SU-DHL-6 (cell line): Measurements from ENCODE around the gene ACTR5.
A peak's percentile ranks its signal among the peaks of the same experiment; 100 is the strongest.

Experiments used
- H2AFZ ChIP-seq: fragments of 200-600 bp; sonication (generic); 2 replicates; pipeline ENCODE4 v1.6.1; 2014; ENCODE audit warnings: low read depth, mild to moderate bottlenecking, moderate library complexity, mixed read lengths, antibody characterized with exemption, low read length; ENCODE audit not compliant: severe bottlenecking
- H3F3A ChIP-seq: fragments of 200-600 bp; shearing (Covaris generic); 2 replicates; pipeline ENCODE4 v1.6.0; 2016; ENCODE audit warnings: antibody characterized with exemption, mild to moderate bottlenecking; ENCODE audit not compliant: insufficient read depth
- H3K27ac ChIP-seq: fragments of 200-600 bp; sonication (generic); 2 replicates; pipeline ENCODE4 v1.5.1; 2016; ENCODE audit warnings: low read depth, mild to moderate bottlenecking, low read length, moderate library complexity, mixed read lengths
- H3K27me3 ChIP-seq: fragments of 200-600 bp; sonication (generic), shearing (Covaris generic); 2 replicates; pipeline ENCODE4 v1.6.0; 2014; ENCODE audit warnings: mild to moderate bottlenecking, low read length
- H3K36me3 ChIP-seq: fragments of 200-600 bp; sonication (generic); 2 replicates; pipeline ENCODE4 v1.6.1; 2014; ENCODE audit warnings: mild to moderate bottlenecking, low read length, mixed read lengths
- H3K4me2 ChIP-seq: fragments of 300-600, 200-600 bp; shearing (Covaris generic), sonication (generic); 2 replicates; pipeline ENCODE4 v1.6.0; 2014; ENCODE audit warnings: low read length, low read depth, mild to moderate bottlenecking; ENCODE audit not compliant: poor library complexity, severe bottlenecking
- H3K4me3 ChIP-seq: fragments of 200-600 bp; sonication (generic); 2 replicates; pipeline ENCODE4 v1.5.1; 2014; ENCODE audit warnings: antibody characterized with exemption, low read length, mild to moderate bottlenecking, mixed read lengths; ENCODE audit not compliant: insufficient read depth, poor library complexity, severe bottlenecking
- H3K79me2 ChIP-seq: fragments of 200-600 bp; sonication (generic); 2 replicates; pipeline ENCODE4 v1.6.1; 2014; ENCODE audit warnings: mild to moderate bottlenecking, low read length, moderate library complexity; ENCODE audit not compliant: insufficient read depth
- H3K9ac ChIP-seq: fragments of 200-600 bp; sonication (generic); 2 replicates; pipeline ENCODE4 v1.7.0; 2014; ENCODE audit warnings: mild to moderate bottlenecking, low read length
- H3K9me2 ChIP-seq: fragments of 200-600 bp; sonication (generic); replicated peaks from 2 replicates; pipeline ENCODE4 v1.6.1; 2014; ENCODE audit warnings: low read length; ENCODE audit not compliant: insufficient read depth
- H3K9me3 ChIP-seq: fragments of 200-600 bp; sonication (generic); 2 replicates; pipeline ENCODE4 v1.6.1; 2014; ENCODE audit warnings: low read length, mixed read lengths; ENCODE audit not compliant: insufficient read depth
- H4K20me1 ChIP-seq: fragments of 200-600 bp; sonication (generic); 2 replicates; pipeline ENCODE4 v1.6.1; 2014; ENCODE audit warnings: low read depth, mild to moderate bottlenecking, antibody characterized with exemption, low read length, moderate library complexity, mixed read lengths
- EZH2phosphoT487 ChIP-seq: fragments of 200-600 bp; sonication (generic), shearing (Covaris generic); conservative IDR thresholded peaks from 2 replicates; pipeline ENCODE4 v1.6.1; 2018; ENCODE audit warnings: mild to moderate bottlenecking, antibody characterized with exemption, low read length, moderate library complexity, mixed read lengths
- TF ChIP-seq, protein P1 (sequence below): fragments of 200-600 bp; sonication (generic); IDR thresholded peaks from one replicate; pipeline ENCODE4 v1.5.1; 2017; ENCODE audit warnings: antibody characterized with exemption, mild to moderate bottlenecking, low read length, moderate library complexity; ENCODE audit not compliant: insufficient read depth, poor library complexity, severe bottlenecking

Gene ACTR5

DNA sequence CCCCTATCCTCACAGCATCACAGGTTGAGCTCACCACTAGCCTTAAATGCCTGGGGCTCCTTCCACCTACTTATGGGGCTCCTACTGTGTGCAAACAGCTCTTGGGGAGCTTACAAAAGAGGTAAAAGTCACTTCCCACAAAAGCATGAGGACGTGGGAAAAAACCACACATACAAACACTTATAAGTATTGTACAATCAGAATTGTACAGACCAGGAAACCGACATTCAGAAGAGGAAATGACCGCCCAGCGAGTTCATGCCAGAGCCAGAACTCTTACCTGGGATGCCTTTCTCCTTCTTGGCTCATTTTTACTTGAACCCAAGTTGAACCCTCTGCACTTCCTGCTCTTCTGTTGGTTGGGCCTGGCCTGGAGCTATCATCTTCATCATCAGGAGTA, 50.9 kb downstream of the ACTR5 start:
- no peaks in the 10 kb centered on the region for H4K20me1 ChIP-seq
- H3K9me3 ChIP-seq = no peaks in the 10 kb centered on the region
- H3K36me3 ChIP-seq = no peaks in the 10 kb centered on the region
- TF ChIP-seq, protein P1, sequence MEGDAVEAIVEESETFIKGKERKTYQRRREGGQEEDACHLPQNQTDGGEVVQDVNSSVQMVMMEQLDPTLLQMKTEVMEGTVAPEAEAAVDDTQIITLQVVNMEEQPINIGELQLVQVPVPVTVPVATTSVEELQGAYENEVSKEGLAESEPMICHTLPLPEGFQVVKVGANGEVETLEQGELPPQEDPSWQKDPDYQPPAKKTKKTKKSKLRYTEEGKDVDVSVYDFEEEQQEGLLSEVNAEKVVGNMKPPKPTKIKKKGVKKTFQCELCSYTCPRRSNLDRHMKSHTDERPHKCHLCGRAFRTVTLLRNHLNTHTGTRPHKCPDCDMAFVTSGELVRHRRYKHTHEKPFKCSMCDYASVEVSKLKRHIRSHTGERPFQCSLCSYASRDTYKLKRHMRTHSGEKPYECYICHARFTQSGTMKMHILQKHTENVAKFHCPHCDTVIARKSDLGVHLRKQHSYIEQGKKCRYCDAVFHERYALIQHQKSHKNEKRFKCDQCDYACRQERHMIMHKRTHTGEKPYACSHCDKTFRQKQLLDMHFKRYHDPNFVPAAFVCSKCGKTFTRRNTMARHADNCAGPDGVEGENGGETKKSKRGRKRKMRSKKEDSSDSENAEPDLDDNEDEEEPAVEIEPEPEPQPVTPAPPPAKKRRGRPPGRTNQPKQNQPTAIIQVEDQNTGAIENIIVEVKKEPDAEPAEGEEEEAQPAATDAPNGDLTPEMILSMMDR = no peak
- TF ChIP-seq EZH2phosphoT487 = no peak
- no peak overlapping the region for H3K27ac ChIP-seq
- H3K4me3 ChIP-seq = no peak overlapping the region
- H3K9me2 ChIP-seq = no peaks in the 10 kb centered on the region
- H3F3A ChIP-seq = peaks cover 14% of the 10 kb centered on the region
- no peaks in the 10 kb centered on the region for H3K79me2 ChIP-seq
- H3K4me2 ChIP-seq = no peak overlapping the region
- H3K9ac ChIP-seq = no peak overlapping the region
- H2AFZ ChIP-seq = no peak overlapping the region
- H3K27me3 ChIP-seq = no peaks in the 10 kb centered on the region

DNA sequence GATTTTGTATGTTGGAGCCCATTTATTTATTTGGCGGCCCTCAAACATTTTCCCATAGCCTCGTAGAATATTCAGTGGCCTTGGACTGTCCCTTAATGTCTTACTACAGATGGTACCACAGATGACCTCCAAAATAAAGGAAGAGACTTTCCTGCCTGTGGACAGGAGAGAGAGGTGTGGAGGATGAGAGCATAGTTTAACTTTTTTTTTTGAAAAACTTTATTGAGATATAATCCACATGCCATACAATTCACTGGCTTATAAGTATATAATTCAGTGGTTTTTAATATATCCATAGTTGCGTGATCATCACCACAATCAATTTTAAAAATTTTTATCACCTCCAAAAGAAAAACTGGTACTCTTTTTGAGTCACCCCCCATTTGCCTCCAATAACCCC, 52.6 kb downstream of the ACTR5 start:
- H3K4me2 ChIP-seq = no peak overlapping the region

DNA sequence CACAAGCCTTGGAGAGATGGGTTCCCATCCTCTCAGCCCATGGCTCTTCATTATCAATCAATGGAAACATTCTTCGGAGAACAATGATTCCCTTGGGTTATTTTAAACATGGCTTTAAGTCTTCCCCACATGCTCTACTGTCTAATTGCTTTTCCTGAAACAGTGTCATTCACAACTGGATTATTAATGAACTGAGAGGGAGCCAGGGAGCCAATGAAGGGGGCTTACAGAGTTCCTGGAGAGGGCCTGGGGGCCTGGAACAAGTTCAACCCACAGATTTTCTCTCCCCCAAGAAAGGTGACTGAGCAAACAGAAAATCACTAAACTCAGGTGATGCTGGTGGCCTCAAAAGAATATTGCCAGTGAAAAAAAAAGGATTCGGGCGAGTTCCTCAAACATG, 56.0 kb downstream of the ACTR5 start:
- Histone ChIP-seq H2AFZ (no peak overlapping the region), H3K9me2 (no peaks in the 10 kb centered on the region), H3K79me2 (peaks cover 37% of the 10 kb centered on the region), H3K9ac (peak overlapping the region; percentile 94), H3K27me3 (no peaks in the 10 kb centered on the region), H3K36me3 (no peaks in the 10 kb centered on the region), H3K4me3 (no peak overlapping the region), H4K20me1 (no peaks in the 10 kb centered on the region; the same call in 1 of the 2 replicates), H3K4me2 (peak overlapping the region; percentile 88), H3F3A (peaks cover 25% of the 10 kb centered on the region), H3K9me3 (no peaks in the 10 kb centered on the region), H3K27ac (peak overlapping the region; percentile 85)
- TF ChIP-seq, protein P1 = no peak
- no peak for TF ChIP-seq EZH2phosphoT487

More for the DNA sequence above, 52.6 kb downstream of the ACTR5 start:
- H3K79me2 ChIP-seq = peaks cover 3% of the 10 kb centered on the region
- no peak overlapping the region for H3K9ac ChIP-seq
- H4K20me1 ChIP-seq = no peaks in the 10 kb centered on the region
- H3K27ac ChIP-seq = no peak overlapping the region
- no peaks in the 10 kb centered on the region for H3K9me3 ChIP-seq
- H3K4me3 ChIP-seq = no peak overlapping the region
- H3K27me3 ChIP-seq = no peaks in the 10 kb centered on the region
- no peaks in the 10 kb centered on the region for H3K9me2 ChIP-seq
- no peaks in the 10 kb centered on the region for H3K36me3 ChIP-seq
- TF ChIP-seq EZH2phosphoT487 = no peak
- TF ChIP-seq, protein P1 = no peak
- no peak overlapping the region for H2AFZ ChIP-seq
- peaks cover 25% of the 10 kb centered on the region for H3F3A ChIP-seq
